Lower lobe of right lung (tissue), 2 donors: Measurements from ENCODE around the gene WWP2. TPM values are rescaled to one million over a fixed set of nuclear protein-coding genes. Genes with fewer than 3 reads are reported as not detected.

Experiments
- ATAC-seq, 2 donors: fragments of 200-7000 bp; cut with Tn5 transposase; one replicate each; pipeline ENCODE4 v1.9.1; 2020 to 2022; ENCODE audit warnings: mild to moderate bottlenecking in 2 of 2, moderate library complexity in 2 of 2
- DNase-seq: peaks from one replicate; pipeline ENCODE4 v3.0.0-alpha.2; 2020
- H3K27ac ChIP-seq: fragments of 200-600 bp; one replicate; pipeline ENCODE4 v1.8.0; 2022
- H3K27me3 ChIP-seq: fragments of 200-600 bp; one replicate; pipeline ENCODE4 v1.8.0; 2022; ENCODE audit warnings: low read depth
- H3K36me3 ChIP-seq: fragments of 200-600 bp; one replicate; pipeline ENCODE4 v1.8.0; 2022; ENCODE audit warnings: mild to moderate bottlenecking
- H3K4me1 ChIP-seq: fragments of 200-600 bp; one replicate; pipeline ENCODE4 v1.8.0; 2022
- H3K4me3 ChIP-seq: fragments of 200-600 bp; one replicate; pipeline ENCODE4 v1.8.0; 2022; ENCODE audit warnings: mild to moderate bottlenecking
- H3K9me3 ChIP-seq: fragments of 200-600 bp; one replicate; pipeline ENCODE4 v1.8.0; 2022
- CTCF ChIP-seq: fragments of 200-600 bp; IDR thresholded peaks from one replicate; pipeline ENCODE4 v1.8.0; 2022; ENCODE audit warnings: antibody characterized with exemption, mild to moderate bottlenecking
- intact Hi-C: fragments of 100-400 bp; cut with DNase I; formaldehyde crosslinking; loops from one replicate; pipeline ENCODE4 v1.11.0; 2022
- total RNA-seq: library from RNA; stranded (reverse); fragmentation: NEBNext Ultra II Directional; extraction: Animal tissue kit (Norgen Biotek cat#: 25700); gene quantifications from one replicate; pipeline ENCODE4 v1.2.1, GENCODE V29; 2021
- donor health status: DM: no; HTN: yes; CAD: no; lungs with severe emphysema.

Gene WWP2
- total RNA-seq, 1 donor from 2014 or later, result 83.7 TPM

- H3K4me1 ChIP-seq, result peaks cover 31% of the 10 kb centered on the region
- peaks cover 53% of the 10 kb centered on the region for H3K36me3 ChIP-seq
- no peak overlapping the region for H3K27ac ChIP-seq
- no peak for DNase-seq
- intact Hi-C loops, result no loop called here
- no peaks in the 10 kb centered on the region for H3K27me3 ChIP-seq
- no peak for ATAC-seq
- no peaks in the 10 kb centered on the region for H3K9me3 ChIP-seq
- no peak overlapping the region for H3K4me3 ChIP-seq
- no peak for TF ChIP-seq CTCF
These were observed 83.0 kb downstream of the WWP2 start for GRCh38 chr16:69845181-69845580.

GRCh38 chr16:69847643-69848042 lies 85.5 kb downstream of the WWP2 start:
- Histone ChIP-seq H3K4me3 (no peak overlapping the region), H3K4me1 (peaks cover 19% of the 10 kb centered on the region), H3K36me3 (peaks cover 31% of the 10 kb centered on the region), H3K9me3 (no peaks in the 10 kb centered on the region), H3K27ac (no peak overlapping the region), H3K27me3 (no peaks in the 10 kb centered on the region)
- no peak for TF ChIP-seq CTCF
- intact Hi-C loops, result no loop called here
- DNase-seq, result no peak
- ATAC-seq, result no peak

- Histone ChIP-seq H3K4me3 (peak overlapping the region; percentile 7), H3K36me3 (peaks cover 27% of the 10 kb centered on the region), H3K4me1 (peaks cover 19% of the 10 kb centered on the region), H3K27ac (peak overlapping the region; percentile 54), H3K9me3 (no peaks in the 10 kb centered on the region), H3K27me3 (no peaks in the 10 kb centered on the region)
- DNase-seq (peak; percentile 61), ATAC-seq (peak; percentile 89)
- TF ChIP-seq CTCF, result no peak
- intact Hi-C loops, result no loop called here
These were observed 86.8 kb downstream of the WWP2 start for GRCh38 chr16:69848637-69849545.

GRCh38 chr16:69851491-69852240 lies 89.5 kb downstream of the WWP2 start:
- H3K27me3 ChIP-seq, result no peaks in the 10 kb centered on the region
- ATAC-seq (no peak), DNase-seq (no peak)
- H3K36me3 ChIP-seq, result peaks cover 15% of the 10 kb centered on the region
- no peak for TF ChIP-seq CTCF
- no peaks in the 10 kb centered on the region for H3K9me3 ChIP-seq
- intact Hi-C loops, result no loop called here
- H3K4me3 ChIP-seq, result no peak overlapping the region
- H3K27ac ChIP-seq, result no peak overlapping the region
- H3K4me1 ChIP-seq, result peaks cover 24% of the 10 kb centered on the region

- H3K9me3 ChIP-seq, result no peaks in the 10 kb centered on the region
- H3K27me3 ChIP-seq, result no peaks in the 10 kb centered on the region
- DNase-seq (no peak), ATAC-seq (no peak)
- no peak overlapping the region for H3K4me3 ChIP-seq
- H3K27ac ChIP-seq, result no peak overlapping the region
- no peak for TF ChIP-seq CTCF
- intact Hi-C loops, result no loop called here
- peaks cover 23% of the 10 kb centered on the region for H3K4me1 ChIP-seq
- peaks cover 12% of the 10 kb centered on the region for H3K36me3 ChIP-seq
These were observed 90.7 kb downstream of the WWP2 start for GRCh38 chr16:69852815-69853214.
